Activated gamma-delta T cell treated with anti-CD3 and anti-CD28 coated beads, Interleukin-2, amount 50 U/mL, for 16 hours (primary cell): Measurements from ENCODE around the gene TBCE.
"Not testable (repeated sequence)": the region's sequence is repeated elsewhere in the genome, so short reads cannot be mapped to it uniquely, and the experiment has no call there.

Experiments
- DNase-seq: peaks from one replicate; pipeline ENCODE4 v3.0.0-alpha.2; 2020; ENCODE audit warnings: low read depth

TBCE gene

GRCh38 chr1:235455823-235456222 is 88.6 kb downstream of the TBCE start:
- no peak for DNase-seq

- not testable (repeated sequence) for DNase-seq
Observed at GRCh38 chr1:235457856-235458255, 90.6 kb downstream of the TBCE start.

- no peak for DNase-seq
Observed at GRCh38 chr1:235460770-235461169, 93.5 kb downstream of the TBCE start.

GRCh38 chr1:235461954-235462353 is 94.7 kb downstream of the TBCE start:
- no peak for DNase-seq

GRCh38 chr1:235462832-235463231 is 95.6 kb downstream of the TBCE start:
- not testable (repeated sequence) for DNase-seq

DNA sequence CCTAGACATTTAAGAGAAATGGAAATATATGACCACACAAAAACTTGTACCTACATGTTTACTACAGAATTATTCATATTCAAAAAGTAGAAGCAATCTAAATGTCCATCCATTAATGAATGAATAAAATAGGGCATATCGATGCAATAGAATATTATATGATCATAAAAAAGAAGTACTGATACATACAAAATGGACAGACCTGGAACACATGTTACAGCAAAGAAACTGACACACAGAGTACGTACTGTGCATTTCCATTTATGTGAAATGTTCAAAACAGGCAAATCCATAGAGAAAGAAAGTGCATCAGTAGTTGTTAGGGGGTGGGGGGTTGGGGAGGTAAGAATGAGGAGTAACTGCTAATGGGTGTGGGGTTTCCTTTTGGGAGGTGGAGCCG is 97.8 kb downstream of the TBCE start:
- no peak for DNase-seq

- DNase-seq = no peak
Observed at GRCh38 chr1:235468004-235468403, 100.8 kb downstream of the TBCE start.

DNA sequence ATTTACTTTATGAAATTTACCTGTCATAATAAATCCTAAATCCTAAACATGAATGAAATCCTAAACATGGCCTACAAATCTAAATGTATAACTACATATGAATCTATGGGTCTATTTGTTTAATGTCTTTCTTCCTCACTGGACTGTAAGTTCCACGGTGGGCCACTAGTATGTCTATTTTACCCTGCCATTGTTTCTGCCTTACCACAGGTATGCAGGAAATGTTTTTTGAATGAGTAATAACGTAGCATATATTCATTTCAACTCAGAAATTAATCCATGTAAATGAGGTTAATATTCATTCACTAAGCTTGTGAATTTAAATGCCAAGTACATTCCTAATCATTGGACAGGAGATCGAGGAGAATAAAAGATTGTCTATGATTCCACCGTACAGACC is 101.7 kb downstream of the TBCE start:
- no peak for DNase-seq

DNA sequence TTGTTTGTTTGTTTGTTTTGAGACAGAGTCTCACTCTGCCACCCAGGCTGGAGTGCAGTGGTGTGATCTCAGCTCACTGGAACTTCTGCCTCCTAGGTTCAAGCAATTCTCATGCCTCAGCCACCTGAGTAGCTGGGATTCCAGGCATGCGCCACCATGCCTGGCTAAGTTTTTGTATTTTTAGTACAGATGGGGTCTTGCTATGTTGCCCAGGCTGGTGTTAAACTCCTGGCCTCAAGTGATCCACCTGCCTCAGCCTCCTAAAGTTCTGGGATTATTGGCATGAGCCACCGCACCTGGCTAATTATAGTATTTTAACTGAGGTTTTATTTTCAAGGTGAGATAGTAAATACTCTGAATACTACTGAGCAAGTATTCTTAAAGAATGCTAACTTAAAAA is 102.7 kb downstream of the TBCE start:
- DNase-seq = not testable (repeated sequence)

DNA sequence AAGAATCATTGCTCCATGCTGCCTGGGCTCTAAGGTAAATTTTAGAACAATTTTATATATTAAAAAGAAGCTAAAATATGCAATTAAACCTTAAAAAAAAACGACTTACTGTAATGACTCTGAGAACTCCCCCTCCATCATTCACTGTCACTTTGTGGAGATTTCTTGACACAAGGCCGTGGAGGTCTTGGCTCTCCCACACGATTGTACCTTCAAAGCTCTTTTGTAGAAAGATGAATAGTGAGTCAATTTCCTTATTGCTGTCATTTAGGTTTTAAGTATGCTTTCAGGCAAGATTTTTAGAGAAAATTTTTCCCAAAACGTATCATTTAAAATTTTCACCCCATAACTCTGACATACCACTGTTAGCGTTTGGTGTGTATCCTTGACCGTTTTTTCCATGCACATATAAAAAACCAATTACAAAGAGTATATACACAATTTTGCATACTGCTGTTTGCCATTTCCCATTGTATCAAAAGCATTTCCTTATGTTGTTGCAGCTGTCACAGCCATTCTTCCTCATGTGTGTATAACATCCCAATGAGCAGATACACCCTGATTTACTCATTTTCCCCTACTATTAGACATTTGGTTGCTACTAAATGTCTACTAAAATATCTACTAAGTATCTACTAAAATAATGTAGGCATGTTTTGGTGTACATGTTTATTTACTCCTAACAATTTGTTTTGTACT is 103.7 kb downstream of the TBCE start:
- DNase-seq = no peak

DNA sequence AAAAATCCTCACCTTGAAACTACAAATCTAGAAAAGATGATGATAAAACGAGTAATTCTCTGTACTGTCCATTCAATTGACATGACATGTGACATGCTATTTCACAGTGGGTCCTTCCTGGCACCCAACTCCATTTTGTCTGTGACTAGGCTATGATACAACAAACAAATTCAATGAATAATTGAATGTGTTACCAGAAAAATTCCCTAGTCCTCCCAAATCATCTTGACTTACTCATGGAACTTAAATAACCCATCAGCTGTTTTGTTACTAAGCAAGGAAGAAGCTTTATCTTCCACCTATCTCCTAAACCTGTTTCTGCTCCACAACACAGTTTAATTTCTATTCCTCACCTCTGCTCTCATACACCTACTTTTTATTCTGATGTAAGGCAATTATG is 106.6 kb downstream of the TBCE start:
- DNase-seq = no peak

DNA sequence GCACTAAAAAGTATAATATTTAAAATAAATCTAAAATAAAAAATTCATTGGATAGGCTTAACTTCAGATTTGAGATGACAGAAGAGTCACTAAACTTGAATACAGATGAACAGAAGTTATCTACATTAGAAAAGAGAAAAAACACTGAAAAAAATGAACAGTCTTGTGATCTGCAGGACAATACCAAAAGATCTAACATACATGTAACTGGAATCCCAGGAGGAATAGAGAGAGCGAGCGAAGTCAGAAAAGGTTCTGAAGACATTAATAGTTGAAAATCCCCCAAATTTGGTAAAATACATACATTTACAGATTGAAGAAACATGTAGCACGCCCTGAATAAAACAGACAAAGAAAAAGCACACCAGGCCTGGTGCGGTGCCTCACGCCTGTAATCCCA is 115.9 kb downstream of the TBCE start:
- no peak for DNase-seq

DNA sequence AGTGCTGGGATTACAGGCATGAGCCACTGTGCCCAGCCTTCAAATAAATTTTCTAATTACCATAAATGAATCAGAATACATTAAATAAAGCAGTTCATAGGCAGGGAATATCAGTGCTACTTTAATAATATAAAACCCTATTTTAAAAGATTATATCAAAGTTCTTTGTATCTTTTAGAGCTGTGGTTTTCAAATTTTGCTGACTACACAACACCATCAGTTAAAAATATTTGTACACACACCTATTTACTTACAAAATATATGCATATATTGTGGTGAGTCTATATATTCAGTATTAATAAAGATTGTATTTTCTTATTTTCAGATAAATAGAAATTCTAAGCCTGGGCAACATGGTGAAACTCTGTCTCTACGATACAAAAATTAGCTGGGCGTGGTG is 118.3 kb downstream of the TBCE start:
- DNase-seq = no peak

DNA sequence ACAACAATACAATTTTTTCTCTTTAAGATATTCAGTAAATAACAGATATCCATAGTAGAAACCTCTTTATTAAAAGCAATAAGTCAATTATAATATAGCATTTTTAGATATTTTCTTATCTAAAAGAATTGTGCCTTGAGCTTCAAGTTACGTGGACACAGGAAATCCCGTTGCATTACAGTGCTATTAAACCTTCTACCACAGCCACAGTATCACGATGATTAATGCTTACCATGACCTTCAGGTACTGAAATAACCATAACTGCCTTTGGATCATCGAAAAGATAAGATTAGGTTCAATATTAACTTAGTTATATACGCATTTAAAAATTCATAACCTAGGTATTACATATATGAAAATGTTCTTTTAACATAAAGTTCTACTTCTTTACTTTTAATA is 119.1 kb downstream of the TBCE start:
- DNase-seq = no peak

DNA sequence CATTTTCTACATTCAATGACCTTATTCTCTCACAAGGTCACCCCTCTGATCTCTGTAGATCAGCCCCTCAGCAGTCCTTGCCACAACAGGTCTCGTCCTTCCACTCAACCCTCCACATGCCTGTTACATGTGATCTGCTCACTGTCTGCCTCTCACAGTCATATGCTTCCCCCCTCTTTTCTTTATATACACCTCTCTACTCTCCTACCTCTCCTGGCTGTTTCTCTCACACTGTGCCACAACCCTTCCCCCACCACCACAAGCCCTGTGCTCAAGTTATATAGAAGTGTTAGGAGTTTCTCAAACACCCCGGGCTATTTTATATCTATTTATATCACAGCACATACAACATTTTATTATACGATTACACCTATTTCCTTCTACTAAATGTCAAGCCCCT is 124.4 kb downstream of the TBCE start:
- no peak for DNase-seq

DNA sequence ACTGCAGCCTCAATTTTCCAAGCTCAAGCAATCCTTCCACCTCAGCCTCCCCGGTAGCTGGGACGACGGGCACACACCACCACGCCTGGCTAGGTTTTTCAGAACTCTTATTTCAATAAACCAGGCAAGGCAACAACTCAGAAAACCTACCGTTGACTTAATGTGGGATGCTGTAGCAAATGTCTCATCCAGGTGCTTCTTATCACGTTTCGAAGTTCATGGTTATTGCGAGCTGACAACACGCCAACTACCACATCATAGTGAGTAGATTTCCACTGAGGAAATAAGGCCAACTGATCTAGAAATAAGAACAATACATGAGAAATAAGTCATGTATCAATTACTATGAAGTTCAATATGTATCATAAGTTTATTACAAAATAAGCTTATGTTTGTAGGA is 127.3 kb downstream of the TBCE start:
- no peak for DNase-seq

DNA sequence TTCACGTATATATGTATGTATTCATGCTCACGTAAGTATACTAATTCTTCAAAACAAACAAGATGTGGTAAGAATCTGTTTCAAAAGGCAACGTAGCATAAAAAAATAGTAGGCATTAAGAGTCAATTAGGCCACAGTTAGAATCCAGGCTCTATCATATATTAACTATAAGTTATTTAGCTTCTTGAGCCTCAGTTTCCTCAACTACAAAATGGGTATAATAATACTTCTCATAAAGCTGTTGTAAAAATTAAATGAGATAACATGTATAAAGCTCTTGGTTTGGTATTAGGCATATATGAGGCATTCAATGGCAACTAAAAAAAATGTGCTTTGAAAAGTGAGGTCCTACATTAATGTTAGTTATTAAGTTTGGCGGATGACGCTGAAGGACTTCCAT is 127.8 kb downstream of the TBCE start:
- no peak for DNase-seq

DNA sequence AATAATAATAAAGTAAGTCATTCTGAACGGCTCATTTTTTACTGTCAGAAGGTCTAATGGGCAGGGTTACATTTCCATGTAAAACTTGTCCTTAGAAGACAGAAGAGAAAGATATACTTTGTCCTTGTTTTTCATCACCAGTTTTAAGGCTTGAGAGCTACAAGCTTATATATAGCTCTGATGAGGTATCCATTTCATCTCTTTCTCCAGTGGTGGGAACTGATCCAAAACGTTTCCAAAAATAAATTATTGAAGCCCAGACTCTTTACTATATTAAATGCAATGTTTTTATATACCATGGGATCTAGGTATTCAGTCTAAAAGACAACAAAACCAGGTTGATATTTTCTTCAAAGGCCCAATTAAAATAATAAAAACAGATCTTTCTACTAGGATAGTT is 128.3 kb downstream of the TBCE start:
- DNase-seq = no peak

DNA sequence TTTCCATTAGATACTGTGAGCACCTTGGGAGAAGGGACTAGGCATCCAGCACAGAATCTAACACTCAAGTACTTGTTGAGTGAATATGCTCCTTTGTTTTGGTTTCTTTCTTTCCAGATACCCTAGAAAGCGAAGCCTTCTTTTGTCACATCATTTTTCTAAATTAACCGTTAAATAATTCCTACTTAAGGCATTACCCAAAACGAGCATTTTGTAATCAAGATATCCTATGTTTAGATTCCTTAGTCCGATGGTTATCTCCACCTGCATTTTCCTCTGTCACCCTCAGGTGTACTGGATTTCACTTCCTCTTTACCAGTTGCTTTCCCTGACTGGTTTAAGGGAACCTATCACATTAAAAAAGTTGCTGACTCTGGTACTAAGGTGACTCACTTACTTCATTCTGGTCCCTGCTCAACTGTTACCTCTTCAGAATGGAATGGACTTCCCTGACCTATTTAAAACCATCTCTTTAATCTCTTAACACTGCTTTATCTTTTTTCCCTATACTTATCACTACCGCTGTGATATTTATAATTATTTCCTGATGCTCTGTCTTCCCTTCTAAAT is 133.8 kb downstream of the TBCE start:
- DNase-seq = no peak
